Ascending aorta (tissue), 2 donors: ENCODE data around the gene PPP1R3G. TPM values are rescaled to one million over a fixed set of nuclear protein-coding genes. Genes with fewer than 3 reads are reported as not detected.

Experiments used
- DNase-seq, 2 donors: peaks; one replicate each; pipeline ENCODE4 v3.0.0-alpha.2; 2019; ENCODE audit warnings: low spot score in 2 of 2
- H3K27ac ChIP-seq, 2 donors: fragments of 200-600 bp; sonication (generic); one replicate each; pipeline ENCODE4 v1.5.1; 2016 to 2017; ENCODE audit warnings: mild to moderate bottlenecking in 1 of 2
- H3K27me3 ChIP-seq: fragments of 200-600 bp; sonication (generic); one replicate; pipeline ENCODE4 v1.5.1; 2017
- H3K36me3 ChIP-seq, 2 donors: fragments of 200-600 bp; sonication (generic); one replicate each; pipeline ENCODE4 v1.5.1; 2016
- H3K4me1 ChIP-seq, 2 donors: fragments of 200-600 bp; sonication (generic); one replicate each; pipeline ENCODE4 v1.5.1; 2016 to 2017; ENCODE audit warnings: mild to moderate bottlenecking in 1 of 2
- H3K4me3 ChIP-seq, 2 donors: fragments of 200-600 bp; sonication (generic); one replicate each; pipeline ENCODE4 v1.5.1; 2016 to 2017; ENCODE audit warnings: mild to moderate bottlenecking in 1 of 2
- H3K9me3 ChIP-seq, 2 donors: fragments of 200-600 bp; sonication (generic); one replicate each; pipeline ENCODE4 v1.5.1; 2016
- intact Hi-C: fragments of 100-400 bp; cut with DNase I; formaldehyde crosslinking; loops from one replicate; pipeline ENCODE4 v1.15.1; 2023
- total RNA-seq: library from RNA; depleted of rRNA; stranded (reverse); fragments of >200 nt; gene quantifications from one replicate; pipeline ENCODE4 v1.1.0, GENCODE V29; 2016
- TF ChIP-seq, protein P1 (sequence below), 3 experiments: fragments of 200-600 bp in 2 of 3; fragments of 450-650 bp in 1 of 3; sonication (generic) in 2 of 3; IDR thresholded peaks; one replicate each; pipeline ENCODE4 v1.5.1; 2016 to 2019; ENCODE audit warnings: antibody characterized with exemption in 3 of 3, mild to moderate bottlenecking in 1 of 3, moderate library complexity in 1 of 3

Gene PPP1R3G
- total RNA-seq, 1 donor from 2014 or later: 1.1 TPM

DNA sequence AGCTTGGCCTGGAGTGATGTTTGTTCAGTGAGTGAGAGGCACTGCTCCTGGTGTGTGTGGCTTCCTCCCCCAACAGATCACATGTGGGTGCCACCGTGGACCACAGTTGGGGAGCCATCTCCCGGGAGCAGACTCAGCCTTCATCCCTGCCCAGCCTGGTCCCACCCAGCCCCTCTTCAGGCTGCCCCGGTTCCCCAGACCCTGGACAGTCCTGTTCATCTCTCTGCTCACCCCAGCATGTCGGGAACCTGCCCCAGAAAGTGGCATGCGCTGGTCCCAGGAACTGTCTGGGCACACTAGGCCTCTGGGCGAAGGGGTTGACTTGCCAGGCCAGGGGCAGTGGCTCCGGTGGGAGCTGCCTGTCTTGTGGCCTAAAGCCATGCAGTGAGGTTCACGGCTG, 21.5 kb upstream of the PPP1R3G start:
- TF ChIP-seq, protein P1, sequence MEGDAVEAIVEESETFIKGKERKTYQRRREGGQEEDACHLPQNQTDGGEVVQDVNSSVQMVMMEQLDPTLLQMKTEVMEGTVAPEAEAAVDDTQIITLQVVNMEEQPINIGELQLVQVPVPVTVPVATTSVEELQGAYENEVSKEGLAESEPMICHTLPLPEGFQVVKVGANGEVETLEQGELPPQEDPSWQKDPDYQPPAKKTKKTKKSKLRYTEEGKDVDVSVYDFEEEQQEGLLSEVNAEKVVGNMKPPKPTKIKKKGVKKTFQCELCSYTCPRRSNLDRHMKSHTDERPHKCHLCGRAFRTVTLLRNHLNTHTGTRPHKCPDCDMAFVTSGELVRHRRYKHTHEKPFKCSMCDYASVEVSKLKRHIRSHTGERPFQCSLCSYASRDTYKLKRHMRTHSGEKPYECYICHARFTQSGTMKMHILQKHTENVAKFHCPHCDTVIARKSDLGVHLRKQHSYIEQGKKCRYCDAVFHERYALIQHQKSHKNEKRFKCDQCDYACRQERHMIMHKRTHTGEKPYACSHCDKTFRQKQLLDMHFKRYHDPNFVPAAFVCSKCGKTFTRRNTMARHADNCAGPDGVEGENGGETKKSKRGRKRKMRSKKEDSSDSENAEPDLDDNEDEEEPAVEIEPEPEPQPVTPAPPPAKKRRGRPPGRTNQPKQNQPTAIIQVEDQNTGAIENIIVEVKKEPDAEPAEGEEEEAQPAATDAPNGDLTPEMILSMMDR (IDR thresholded peaks at IDR 0.05): no peak
- H3K36me3 ChIP-seq: no peaks in the 10 kb centered on the region
- H3K9me3 ChIP-seq: peaks cover 0 to 4% of the 10 kb centered on the region in 2 donors
- no peaks in the 10 kb centered on the region for H3K27me3 ChIP-seq
- H3K4me1 ChIP-seq: no peaks in the 10 kb centered on the region
- no peak for DNase-seq
- intact Hi-C loops: no loop called here
- no peak overlapping the region for H3K27ac ChIP-seq
- no peak overlapping the region for H3K4me3 ChIP-seq

GRCh38 chr6:5066456-5067093, 18.6 kb upstream of the PPP1R3G start:
- TF ChIP-seq, protein P1 (IDR thresholded peaks at IDR 0.05): no peak
- intact Hi-C loops: no loop called here
- H3K4me3 ChIP-seq: no peak overlapping the region
- no peaks in the 10 kb centered on the region for H3K4me1 ChIP-seq
- peaks cover 0 to 4% of the 10 kb centered on the region in 2 donors for H3K9me3 ChIP-seq
- no peak for DNase-seq
- no peak overlapping the region for H3K27ac ChIP-seq
- no peaks in the 10 kb centered on the region for H3K27me3 ChIP-seq
- no peaks in the 10 kb centered on the region for H3K36me3 ChIP-seq

DNA sequence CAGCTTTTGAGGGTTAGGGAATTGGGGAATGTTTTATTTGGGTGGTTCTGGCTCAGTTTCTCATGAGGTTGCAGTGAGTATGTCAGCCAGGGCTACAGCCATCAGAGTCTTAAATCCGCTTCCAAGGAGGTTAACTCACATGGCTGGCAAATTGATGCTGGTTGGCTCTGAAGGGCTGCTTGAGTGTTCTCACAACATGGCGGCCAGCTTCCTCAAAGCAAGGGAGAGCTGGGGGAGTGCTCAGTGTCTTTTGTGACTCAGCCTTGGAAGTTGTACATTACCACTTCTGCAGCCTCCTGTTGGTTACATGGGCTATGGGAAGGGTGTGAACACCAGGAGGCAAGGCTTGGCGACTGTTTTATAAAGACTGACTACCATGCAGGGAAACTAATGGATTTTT, 17.8 kb upstream of the PPP1R3G start:
- Histone ChIP-seq H3K27ac (no peak overlapping the region), H3K4me3 (no peak overlapping the region), H3K36me3 (no peaks in the 10 kb centered on the region), H3K9me3 (peaks cover 0 to 4% of the 10 kb centered on the region in 2 donors), H3K27me3 (no peaks in the 10 kb centered on the region), H3K4me1 (no peaks in the 10 kb centered on the region)
- TF ChIP-seq, protein P1 (IDR thresholded peaks at IDR 0.05): no peak
- no peak for DNase-seq
- intact Hi-C loops: no loop called here

GRCh38 chr6:5068153-5068751, 16.9 kb upstream of the PPP1R3G start:
- Histone ChIP-seq H3K27me3 (no peaks in the 10 kb centered on the region), H3K9me3 (peaks cover 0 to 4% of the 10 kb centered on the region in 2 donors), H3K36me3 (no peaks in the 10 kb centered on the region), H3K27ac (no peak overlapping the region), H3K4me3 (no peak overlapping the region), H3K4me1 (no peaks in the 10 kb centered on the region)
- DNase-seq: no peak
- intact Hi-C loops: no loop called here
- TF ChIP-seq, protein P1 (IDR thresholded peaks at IDR 0.05): no peak

DNA sequence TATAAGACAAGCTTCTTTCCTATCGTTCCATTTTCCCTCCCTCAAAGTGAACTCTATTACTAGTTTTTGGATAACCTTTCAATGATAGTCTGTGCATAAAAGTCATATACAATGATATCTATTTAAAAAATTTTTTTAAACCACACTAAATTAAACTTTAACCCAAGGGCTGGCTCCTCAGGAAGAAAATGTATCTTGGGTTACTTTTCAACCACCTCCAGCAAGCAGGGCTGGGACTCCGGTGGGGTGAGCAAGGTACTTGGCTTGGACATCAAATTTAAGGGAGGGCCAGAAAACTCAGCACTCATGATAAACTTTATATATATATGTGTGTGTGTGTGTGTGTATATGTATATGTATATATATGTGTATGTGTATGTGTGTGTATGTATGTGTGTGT, 13.9 kb upstream of the PPP1R3G start:
- intact Hi-C loops: no loop called here
- Histone ChIP-seq H3K9me3 (peaks cover 0 to 4% of the 10 kb centered on the region in 2 donors), H3K4me1 (no peaks in the 10 kb centered on the region), H3K4me3 (no peak overlapping the region), H3K27me3 (no peaks in the 10 kb centered on the region), H3K27ac (no peak overlapping the region), H3K36me3 (no peaks in the 10 kb centered on the region)
- no peak for DNase-seq
- TF ChIP-seq, protein P1 (IDR thresholded peaks at IDR 0.05): no peak
